Measurements from ENCODE around the gene MRPL2. TPM values are rescaled to one million over a fixed set of nuclear protein-coding genes. Genes with fewer than 3 reads are reported as not detected.

MRPL2 gene
- total RNA-seq, 4 donors from 2014 or later = 17.3 to 35.4 (median 21.2) TPM

DNA sequence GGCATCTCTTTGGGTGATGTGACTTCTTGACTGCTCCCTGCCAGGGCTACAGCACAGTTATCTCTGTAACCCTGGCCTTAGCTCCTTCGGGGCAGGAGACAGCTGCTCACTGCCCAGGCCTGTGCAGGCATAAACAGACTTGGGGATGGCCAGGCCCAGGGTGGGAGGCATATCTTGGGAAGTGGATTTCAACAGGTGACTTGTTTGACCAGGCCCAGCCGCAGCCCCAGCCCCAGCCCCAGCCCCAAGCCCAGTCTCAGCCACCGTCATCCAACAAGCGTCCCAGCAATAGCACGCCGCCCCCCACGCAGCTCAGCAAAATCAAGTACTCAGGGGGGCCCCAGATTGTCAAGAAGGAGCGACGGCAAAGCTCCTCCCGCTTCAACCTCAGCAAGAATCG, 53.0 kb downstream of the MRPL2 start:
- TF ChIP-seq POLR2A (IDR thresholded peaks at IDR 0.05) (no peak), POLR2AphosphoS5 (IDR thresholded peaks at IDR 0.05) (no peak), EP300 (IDR thresholded peaks at IDR 0.05) (no peak)
- TF ChIP-seq, protein P1, sequence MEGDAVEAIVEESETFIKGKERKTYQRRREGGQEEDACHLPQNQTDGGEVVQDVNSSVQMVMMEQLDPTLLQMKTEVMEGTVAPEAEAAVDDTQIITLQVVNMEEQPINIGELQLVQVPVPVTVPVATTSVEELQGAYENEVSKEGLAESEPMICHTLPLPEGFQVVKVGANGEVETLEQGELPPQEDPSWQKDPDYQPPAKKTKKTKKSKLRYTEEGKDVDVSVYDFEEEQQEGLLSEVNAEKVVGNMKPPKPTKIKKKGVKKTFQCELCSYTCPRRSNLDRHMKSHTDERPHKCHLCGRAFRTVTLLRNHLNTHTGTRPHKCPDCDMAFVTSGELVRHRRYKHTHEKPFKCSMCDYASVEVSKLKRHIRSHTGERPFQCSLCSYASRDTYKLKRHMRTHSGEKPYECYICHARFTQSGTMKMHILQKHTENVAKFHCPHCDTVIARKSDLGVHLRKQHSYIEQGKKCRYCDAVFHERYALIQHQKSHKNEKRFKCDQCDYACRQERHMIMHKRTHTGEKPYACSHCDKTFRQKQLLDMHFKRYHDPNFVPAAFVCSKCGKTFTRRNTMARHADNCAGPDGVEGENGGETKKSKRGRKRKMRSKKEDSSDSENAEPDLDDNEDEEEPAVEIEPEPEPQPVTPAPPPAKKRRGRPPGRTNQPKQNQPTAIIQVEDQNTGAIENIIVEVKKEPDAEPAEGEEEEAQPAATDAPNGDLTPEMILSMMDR (IDR thresholded peaks at IDR 0.05) = no peak
- no peaks in the 10 kb centered on the region for H3K27me3 ChIP-seq
- no peaks in the 10 kb centered on the region for H3K9me3 ChIP-seq
- no peak for ATAC-seq
- WGBS, 2 donors (ENCODE audit: low coverage in 1 of 2) = 93 to 100% methylated on average over 1 to 4 of the region's 11 CpGs
- H3K4me1 ChIP-seq = no peaks in the 10 kb centered on the region
- H3K27ac ChIP-seq = no peak overlapping the region
- no peak overlapping the region for H3K4me3 ChIP-seq
- H3K36me3 ChIP-seq = peaks cover 0 to 72% of the 10 kb centered on the region in 2 donors

DNA sequence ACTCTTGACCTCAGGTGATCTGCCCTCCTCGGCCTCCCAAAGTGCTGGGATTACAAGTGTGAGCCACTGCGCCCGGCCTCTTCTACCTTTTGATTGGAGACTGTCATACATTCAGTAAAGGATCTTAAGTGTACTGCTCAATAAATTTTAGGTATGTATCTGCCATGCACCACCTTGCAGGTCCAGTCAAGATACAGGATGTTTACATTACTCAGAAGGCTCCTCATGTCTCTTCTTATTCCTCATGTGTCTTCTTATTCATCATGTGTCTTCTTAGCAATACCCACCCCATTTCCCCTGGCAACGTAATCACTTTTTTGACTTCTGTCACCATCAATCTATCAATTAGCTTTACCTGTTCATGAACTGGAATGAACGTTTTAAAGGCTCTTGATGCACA, 53.4 kb downstream of the MRPL2 start:
- H3K4me3 ChIP-seq = no peak overlapping the region
- TF ChIP-seq, protein P1 (IDR thresholded peaks at IDR 0.05) = no peak
- TF ChIP-seq POLR2AphosphoS5 (IDR thresholded peaks at IDR 0.05) = no peak
- TF ChIP-seq EP300 (IDR thresholded peaks at IDR 0.05) = no peak
- no peak for TF ChIP-seq POLR2A (IDR thresholded peaks at IDR 0.05)
- WGBS, 2 donors (ENCODE audit: low coverage in 1 of 2) = 73 to 82% methylated on average over 3 to 5 of the region's 5 CpGs
- no peak for ATAC-seq
- peaks cover 0 to 71% of the 10 kb centered on the region in 2 donors for H3K36me3 ChIP-seq
- H3K27ac ChIP-seq = no peak overlapping the region
- H3K27me3 ChIP-seq = no peaks in the 10 kb centered on the region
- no peaks in the 10 kb centered on the region for H3K4me1 ChIP-seq
- no peaks in the 10 kb centered on the region for H3K9me3 ChIP-seq

Other genes with a start within 250 kb of the MRPL2 start
- gene RPL7L1, start 179.8 kb downstream of the MRPL2 start, total RNA-seq = 100 to 1,000 TPM in 1 of 4 donors, 10 to 100 TPM in 3; 61.1 to 106 (median 87.9) TPM
- not detected for gene PTCRA, start 143.4 kb downstream of the MRPL2 start, total RNA-seq
- 10 to 100 TPM; 23.3 to 37.9 (median 36.8) TPM for gene CNPY3, start 130.0 kb downstream of the MRPL2 start, total RNA-seq
- gene GNMT, start 98.7 kb downstream of the MRPL2 start, total RNA-seq = 1 to 10 TPM in 3 of 4 donors, not detected in 1; 2.6 to 3.6 (median 2.6) TPM
- gene PEX6, start 80.3 kb downstream of the MRPL2 start, total RNA-seq = 10 to 100 TPM in 3 of 4 donors, 1 to 10 TPM in 1; 9.8 to 23.5 (median 21.2) TPM
- gene PPP2R5D, start 74.9 kb downstream of the MRPL2 start, total RNA-seq = 10 to 100 TPM; 30.0 to 45.1 (median 36.3) TPM
- gene MEA1, start 45.5 kb downstream of the MRPL2 start, total RNA-seq = 10 to 100 TPM; 56.0 to 62.1 (median 58.3) TPM
- gene KLHDC3, start 45.2 kb downstream of the MRPL2 start, total RNA-seq = 100 to 1,000 TPM in 3 of 4 donors, 10 to 100 TPM in 1; 96.9 to 145 (median 129) TPM
- 10 to 100 TPM; 52.8 to 62.5 (median 59.8) TPM for gene RRP36, start 37.8 kb downstream of the MRPL2 start, total RNA-seq
- 10 to 100 TPM; 10.9 to 16.6 (median 13.5) TPM for gene CUL7, start 5.6 kb downstream of the MRPL2 start, total RNA-seq
- gene KLC4, start 197 bp upstream of the MRPL2 start, total RNA-seq = 10 to 100 TPM; 18.0 to 43.4 (median 30.2) TPM
- gene PTK7, start 16.9 kb upstream of the MRPL2 start, total RNA-seq = 10 to 100 TPM in 1 of 4 donors, 1 to 10 TPM in 3; 2.0 to 11.6 (median 7.7) TPM
- gene SRF, start 111.8 kb upstream of the MRPL2 start, total RNA-seq = 100 to 1,000 TPM in 3 of 4 donors, 10 to 100 TPM in 1; 92.6 to 192 (median 117) TPM
- 10 to 100 TPM; 23.2 to 36.6 (median 24.2) TPM for gene CUL9, start 122.8 kb upstream of the MRPL2 start, total RNA-seq
- 10 to 100 TPM; 66.5 to 95.0 (median 86.6) TPM for gene DNPH1, start 170.0 kb upstream of the MRPL2 start, total RNA-seq
- gene TTBK1, start 184.0 kb upstream of the MRPL2 start, total RNA-seq = under 1 TPM in 2 of 4 donors, not detected in 2; 0.08 to 0.20 TPM
- not detected for gene SLC22A7, start 238.8 kb upstream of the MRPL2 start, total RNA-seq
- not detected for gene CRIP3, start 249.4 kb upstream of the MRPL2 start, total RNA-seq